PC-3 (cell line): ENCODE data around the gene SLC25A11. TPM values are rescaled to one million over a fixed set of nuclear protein-coding genes. Genes with fewer than 3 reads are reported as not detected.

ENCODE experiments used
- ATAC-seq: fragments of 200-7000 bp; cut with Tn5 transposase; 2 replicates; pipeline ENCODE4 v1.9.1; 2020; ENCODE audit warnings: mild to moderate bottlenecking, moderate library complexity
- BruUV-seq: library from RNA; stranded (reverse); fragments of 400-500 nt; replicated peaks from 2 replicates; lab custom pipeline; 2021; lab: Mats Ljungman, UMichigan
- CTCF ChIA-PET: fragments of 300-600 bp; sonication (Branson Sonifier 250); formaldehyde crosslinking; loops from one replicate; lab custom pipeline; 2022; ENCODE audit warnings: antibody characterized with exemption; lab: Charles Lee
- POLR2A ChIA-PET: fragments of 300-600 bp; sonication (Branson Sonifier 250); formaldehyde crosslinking; loops from one replicate; lab custom pipeline; 2022; ENCODE audit warnings: antibody characterized with exemption; ENCODE audit not compliant: unreplicated experiment; lab: Charles Lee
- DNase-seq: peaks from one replicate; pipeline ENCODE4 v3.0.0-alpha.2; 2015
- H2AFZ ChIP-seq: fragments of 300-600 bp; sonication (generic); 2 replicates; pipeline ENCODE4 v1.6.0; 2016; ENCODE audit warnings: antibody characterized with exemption, low read length
- H3F3A ChIP-seq: fragments of 300-600 bp; sonication (generic); one replicate; pipeline ENCODE4 v1.6.0; 2017; ENCODE audit warnings: antibody characterized with exemption, low read length, control low read depth, mild to moderate bottlenecking; ENCODE audit not compliant: unreplicated experiment
- H3K27ac ChIP-seq: fragments of 300-600 bp; sonication (generic); 2 replicates; pipeline ENCODE4 v1.5.1; 2016; ENCODE audit warnings: mild to moderate bottlenecking, low read length
- H3K27me3 ChIP-seq: fragments of 300-600 bp; sonication (generic); 2 replicates; pipeline ENCODE4 v1.6.1; 2016; ENCODE audit warnings: low read length, mixed read lengths
- H3K36me3 ChIP-seq: fragments of 300-600 bp; sonication (generic); 2 replicates; pipeline ENCODE4 v1.6.1; 2016; ENCODE audit warnings: low read depth, mixed run types, low read length, mixed read lengths
- H3K4me1 ChIP-seq: fragments of 300-600 bp; sonication (generic); 2 replicates; pipeline ENCODE4 v1.5.1; 2016; ENCODE audit warnings: low read length; ENCODE audit not compliant: insufficient read depth
- H3K4me2 ChIP-seq: fragments of 300-600 bp; sonication (generic); 2 replicates; pipeline ENCODE4 v1.6.0; 2016; ENCODE audit warnings: low read length
- H3K4me3 ChIP-seq: fragments of 300-600 bp; sonication (generic); 2 replicates; pipeline ENCODE4 v1.5.1; 2016; ENCODE audit warnings: mild to moderate bottlenecking, low read length, mixed read lengths
- H3K79me2 ChIP-seq: fragments of 300-600 bp; sonication (generic); 2 replicates; pipeline ENCODE4 v1.6.1; 2017; ENCODE audit warnings: low read length, mixed read lengths
- H3K9ac ChIP-seq: fragments of 300-600 bp; sonication (generic); 2 replicates; pipeline ENCODE4 v1.6.0; 2016; ENCODE audit warnings: mild to moderate bottlenecking, low read length
- H3K9me2 ChIP-seq: fragments of 300-600 bp; sonication (generic); replicated peaks from 2 replicates; pipeline ENCODE4 v1.6.1; 2016; ENCODE audit warnings: mixed run types, low read length, mixed read lengths
- H3K9me3 ChIP-seq: fragments of 300-600 bp; sonication (generic); 2 replicates; pipeline ENCODE4 v1.6.1; 2016; ENCODE audit warnings: low read length, mixed read lengths
- H4K20me1 ChIP-seq: fragments of 300-600 bp; sonication (generic); 2 replicates; pipeline ENCODE4 v1.6.1; 2016; ENCODE audit warnings: low read length, mixed read lengths
- CTCF ChIP-seq: fragments of 300-600 bp; sonication (generic); conservative IDR thresholded peaks from 2 replicates; pipeline ENCODE4 v1.5.1; 2017; ENCODE audit warnings: antibody characterized with exemption, low read depth, mild to moderate bottlenecking, low read length
- EZH2 ChIP-seq: fragments of 300-600 bp; sonication (generic); IDR thresholded peaks from one replicate; pipeline ENCODE4 v1.6.1; 2017; ENCODE audit warnings: antibody characterized with exemption, mild to moderate bottlenecking, low read length; ENCODE audit not compliant: unreplicated experiment
- EZH2phosphoT487 ChIP-seq: fragments of 300-600 bp; sonication (generic); IDR thresholded peaks from 2 replicates; pipeline ENCODE4 v1.6.1; 2018; ENCODE audit warnings: mild to moderate bottlenecking, antibody characterized with exemption, low read length, borderline replicate concordance
- intact Hi-C: fragments of 100-400 bp; cut with micrococcal nuclease; formaldehyde crosslinking; loops from 2 replicates; pipeline ENCODE4 v1.9.0; 2023
- total RNA-seq: library from RNA; depleted of rRNA; stranded (reverse); fragments of >200 nt; gene quantifications from 2 replicates; pipeline ENCODE4 v1.2.3, GENCODE V29; 2014

SLC25A11 gene
- total RNA-seq, 1 experiment from 2014 or later = 72.1 TPM

- Histone ChIP-seq H3K36me3 (no peaks in the 10 kb centered on the region; the same call in 1 of the 2 replicates), H3F3A (no peaks in the 10 kb centered on the region), H3K79me2 (no peaks in the 10 kb centered on the region), H3K4me2 (no peak overlapping the region), H3K27me3 (no peaks in the 10 kb centered on the region), H2AFZ (no peak overlapping the region), H4K20me1 (no peaks in the 10 kb centered on the region), H3K4me1 (no peaks in the 10 kb centered on the region), H3K4me3 (no peak overlapping the region), H3K9ac (no peak overlapping the region), H3K27ac (no peak overlapping the region), H3K9me3 (no peaks in the 10 kb centered on the region), H3K9me2 (no peaks in the 10 kb centered on the region)
- ChIA-PET POLR2A (no interaction called here), CTCF (no interaction called here)
- TSS peak; percentile 47 for BruUV-seq
- intact Hi-C loops = no loop called here
- DNase-seq (no peak), ATAC-seq (no peak)
- TF ChIP-seq EZH2 (no peak), EZH2phosphoT487 (no peak), CTCF (no peak)
These were observed 44.1 kb downstream of the SLC25A11 start for GRCh38 chr17:4895657-4896331.

- Histone ChIP-seq H3K9me2 (no peaks in the 10 kb centered on the region), H3K27ac (no peak overlapping the region), H3K79me2 (no peaks in the 10 kb centered on the region), H2AFZ (no peak overlapping the region), H4K20me1 (no peaks in the 10 kb centered on the region), H3K27me3 (no peaks in the 10 kb centered on the region), H3K9ac (no peak overlapping the region), H3K4me2 (no peak overlapping the region), H3K36me3 (no peaks in the 10 kb centered on the region; the same call in 1 of the 2 replicates), H3K9me3 (no peaks in the 10 kb centered on the region), H3F3A (no peaks in the 10 kb centered on the region), H3K4me1 (no peaks in the 10 kb centered on the region), H3K4me3 (no peak overlapping the region)
- CTCF ChIA-PET = no interaction called here
- BruUV-seq = no TSS peak
- no peak for ATAC-seq
- POLR2A ChIA-PET = no interaction called here
- TF ChIP-seq CTCF = no peak
- TF ChIP-seq EZH2phosphoT487 = no peak
- no peak for TF ChIP-seq EZH2
- intact Hi-C loops = no loop called here
- no peak for DNase-seq
These were observed 44.7 kb downstream of the SLC25A11 start for GRCh38 chr17:4895121-4895520.

- H3K4me3 ChIP-seq = no peak overlapping the region
- H3F3A ChIP-seq = no peaks in the 10 kb centered on the region
- H3K9me2 ChIP-seq = no peaks in the 10 kb centered on the region
- BruUV-seq = no TSS peak
- H3K27ac ChIP-seq = no peak overlapping the region
- ChIA-PET CTCF (no interaction called here), POLR2A (no interaction called here)
- intact Hi-C loops = no loop called here
- H3K36me3 ChIP-seq = peaks cover 2% of the 10 kb centered on the region; the same call in 1 of the 2 replicates
- H3K4me2 ChIP-seq = no peak overlapping the region
- H3K9me3 ChIP-seq = no peaks in the 10 kb centered on the region
- no peak overlapping the region for H2AFZ ChIP-seq
- no peaks in the 10 kb centered on the region for H4K20me1 ChIP-seq
- no peak overlapping the region for H3K9ac ChIP-seq
- DNase-seq (no peak), ATAC-seq (no peak)
- no peaks in the 10 kb centered on the region for H3K4me1 ChIP-seq
- TF ChIP-seq EZH2phosphoT487 (no peak), CTCF (no peak), EZH2 (no peak)
- H3K27me3 ChIP-seq = no peaks in the 10 kb centered on the region
- no peaks in the 10 kb centered on the region for H3K79me2 ChIP-seq
These were observed 45.9 kb downstream of the SLC25A11 start for GRCh38 chr17:4893721-4894560.
